RPMI8226 (cell line): Measurements from ENCODE around the gene GPR176.
"Not testable (repeated sequence)": the region's sequence is repeated elsewhere in the genome, so short reads cannot be mapped to it uniquely, and the experiment has no call there.

Experiments used
- DNase-seq: peaks from one replicate; pipeline ENCODE4 v3.0.0-alpha.2; 2015

GPR176 gene

DNA sequence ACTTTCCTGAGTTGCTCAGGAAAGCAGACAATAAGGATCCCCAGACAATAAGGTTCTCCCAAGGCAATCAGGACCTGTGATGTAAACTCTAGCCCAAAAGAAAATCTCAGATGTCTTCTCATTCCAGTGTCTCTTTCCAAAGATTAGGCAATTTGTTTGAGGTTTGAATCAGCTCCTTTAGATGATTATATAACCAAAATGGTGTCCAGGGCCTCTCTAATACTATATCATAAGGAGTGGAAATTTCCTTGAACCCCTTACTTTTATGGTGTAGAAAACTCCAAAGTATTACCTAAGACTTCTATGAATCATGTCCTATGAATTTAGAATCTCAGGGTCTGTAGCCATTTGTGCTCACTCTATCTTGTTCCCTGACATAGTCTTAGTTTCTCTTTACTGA, 65.9 kb downstream of the GPR176 start:
- DNase-seq: no peak

DNA sequence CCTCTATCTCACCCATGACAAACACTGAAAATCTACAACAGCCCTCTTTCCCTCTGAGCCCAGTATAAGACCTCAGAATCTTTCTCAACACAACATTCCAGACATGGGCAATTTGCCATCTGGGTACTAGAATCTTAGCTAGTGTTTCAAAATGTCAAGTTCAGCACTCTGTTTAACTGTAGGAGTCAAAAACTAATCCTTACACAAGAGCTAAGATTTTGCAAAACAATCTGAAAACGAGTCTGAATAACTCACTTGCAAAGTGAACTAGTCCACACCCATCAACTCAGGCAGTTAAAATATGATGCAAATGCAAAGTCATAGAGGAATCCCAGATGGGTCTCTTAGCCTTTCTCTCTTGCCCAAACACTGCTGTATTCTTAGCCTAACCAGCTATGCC, 67.8 kb downstream of the GPR176 start:
- DNase-seq: no peak

DNA sequence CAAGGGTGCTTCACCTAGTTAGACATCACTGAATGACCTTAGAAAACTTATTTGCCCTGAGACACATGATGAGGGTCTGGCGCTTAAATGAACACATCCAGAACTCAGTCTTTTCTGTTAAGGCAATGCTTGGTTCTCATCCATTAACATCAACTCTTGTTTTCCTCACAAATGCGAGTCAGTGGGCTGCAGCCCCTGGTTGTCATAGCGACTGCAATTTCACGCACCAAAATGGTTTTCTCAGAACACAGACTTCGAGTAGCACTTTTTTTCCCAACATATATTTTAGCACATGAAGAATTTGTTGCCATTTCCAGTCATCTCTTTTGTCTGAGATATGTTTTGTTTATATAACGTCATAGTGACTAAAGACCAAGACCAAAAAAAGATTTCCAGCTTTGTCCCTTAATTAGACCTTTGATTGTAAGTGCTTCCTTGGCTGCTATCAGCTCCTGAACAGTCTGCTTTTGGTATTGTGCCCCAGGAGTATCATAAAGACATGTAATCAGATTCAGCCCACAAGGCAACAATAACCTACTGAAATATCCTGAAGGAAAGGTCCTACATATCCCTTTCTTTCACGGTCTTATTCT, 68.5 kb downstream of the GPR176 start:
- no peak for DNase-seq

DNA sequence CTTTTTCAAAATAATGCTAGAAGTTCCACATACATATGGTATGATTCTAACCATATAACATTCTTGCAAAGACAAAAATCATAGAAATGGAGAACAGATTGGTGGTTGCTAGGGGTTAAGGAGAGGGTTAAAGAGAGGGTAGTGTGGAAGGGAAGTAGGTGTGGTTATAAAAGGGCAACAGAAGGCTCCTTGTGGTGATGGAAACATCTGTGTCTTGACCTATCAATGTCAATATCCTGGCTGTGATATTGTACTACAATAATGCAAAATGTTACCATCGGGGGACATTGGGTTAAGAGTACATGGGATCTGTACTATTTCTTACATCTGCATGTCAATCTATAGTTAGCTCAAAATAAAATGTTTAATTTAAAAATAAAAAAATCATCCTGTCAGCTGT, 69.6 kb downstream of the GPR176 start:
- DNase-seq: no peak

DNA sequence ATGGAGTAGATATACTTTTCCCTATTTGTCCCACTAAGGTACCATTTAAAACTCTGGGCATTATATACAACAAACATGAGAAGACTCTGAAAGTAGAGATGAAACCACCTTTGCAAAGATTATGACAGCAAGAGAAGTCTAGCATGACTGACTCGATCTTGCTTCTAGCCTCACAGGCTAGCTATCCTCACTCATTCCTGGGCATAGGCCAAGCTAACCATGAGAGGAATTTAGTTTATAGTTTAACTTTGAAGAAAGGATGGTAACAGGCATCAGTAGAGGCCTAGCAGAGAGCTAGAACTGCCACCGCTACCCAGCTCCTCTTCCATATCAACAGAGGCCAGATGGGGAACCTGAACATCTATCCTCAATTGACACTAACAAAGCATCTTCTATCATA, 74.0 kb downstream of the GPR176 start:
- no peak for DNase-seq

DNA sequence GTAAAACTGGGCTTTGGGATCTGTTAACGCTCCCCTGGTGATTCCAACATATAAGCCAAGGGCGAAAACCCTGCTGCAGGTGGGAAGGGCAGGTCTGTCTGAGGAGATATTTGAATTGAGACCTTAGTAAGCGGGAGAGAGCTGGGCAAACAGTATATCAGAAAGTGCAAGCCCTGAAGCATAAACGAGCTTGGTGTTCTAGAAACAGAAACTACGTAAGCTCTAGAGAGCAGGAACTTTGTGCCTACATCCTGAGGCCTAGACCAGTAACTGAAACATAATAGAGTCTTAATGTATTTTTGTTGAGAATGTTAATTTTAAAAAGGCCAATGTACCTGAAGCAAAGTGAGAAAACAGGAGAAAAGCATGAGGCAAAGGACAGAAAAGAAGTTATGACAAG, 74.5 kb downstream of the GPR176 start:
- no peak for DNase-seq

DNA sequence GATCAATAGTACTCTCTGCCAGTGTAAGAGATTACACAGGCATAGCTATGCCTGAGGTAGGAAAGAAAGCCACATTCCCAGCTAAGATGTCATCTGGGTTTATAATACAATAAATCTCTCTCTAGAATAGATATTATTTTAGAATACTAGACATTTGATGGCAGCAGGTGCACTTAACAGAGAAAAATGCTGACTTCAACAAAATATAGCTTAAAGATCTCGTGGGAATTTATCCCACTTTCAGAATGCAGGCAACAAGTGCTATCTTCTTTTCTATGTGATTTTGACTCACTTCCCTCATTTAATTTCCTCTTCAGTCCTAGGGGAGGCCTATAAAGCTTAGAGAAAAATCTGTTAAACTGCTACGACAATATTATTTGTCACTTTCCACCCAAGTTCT, 76.5 kb downstream of the GPR176 start:
- DNase-seq: no peak

DNA sequence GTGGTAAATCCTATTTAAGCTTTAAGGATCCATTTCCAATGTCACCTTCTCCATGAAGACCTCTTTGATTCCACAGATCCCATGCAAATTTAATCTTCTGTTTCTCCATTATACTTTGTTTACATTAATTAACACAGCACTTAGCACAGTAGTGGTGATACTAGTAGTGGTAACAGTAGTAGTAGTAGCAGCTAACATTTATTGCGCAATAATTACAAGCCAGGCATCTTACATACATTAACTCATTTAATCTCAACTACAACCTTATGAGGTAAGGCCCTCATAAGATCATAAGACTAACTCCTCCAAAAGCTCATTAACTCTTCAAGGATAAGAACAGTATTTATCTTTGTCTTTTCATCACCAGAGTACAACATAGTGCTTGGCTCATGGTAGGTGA, 82.6 kb downstream of the GPR176 start:
- no peak for DNase-seq

DNA sequence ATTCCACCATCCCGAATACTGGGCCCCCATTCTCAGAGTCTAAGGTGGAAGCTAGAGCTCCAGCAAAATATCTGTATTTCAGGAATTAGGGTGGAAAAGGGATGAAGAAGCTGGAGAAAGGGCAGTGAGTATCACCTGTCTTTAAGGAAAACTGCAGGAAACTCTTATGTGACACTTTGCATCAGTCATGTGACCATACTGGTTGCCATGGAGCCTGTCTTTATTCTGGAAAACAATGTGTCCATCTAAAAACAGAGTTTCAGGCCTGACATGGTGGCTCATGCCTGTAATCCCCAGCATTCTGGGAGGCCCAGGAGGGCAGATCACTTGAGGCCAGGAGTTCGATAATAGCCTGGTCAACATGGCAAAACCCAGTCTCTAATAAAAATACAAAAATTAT, 84.5 kb downstream of the GPR176 start:
- DNase-seq: no peak

DNA sequence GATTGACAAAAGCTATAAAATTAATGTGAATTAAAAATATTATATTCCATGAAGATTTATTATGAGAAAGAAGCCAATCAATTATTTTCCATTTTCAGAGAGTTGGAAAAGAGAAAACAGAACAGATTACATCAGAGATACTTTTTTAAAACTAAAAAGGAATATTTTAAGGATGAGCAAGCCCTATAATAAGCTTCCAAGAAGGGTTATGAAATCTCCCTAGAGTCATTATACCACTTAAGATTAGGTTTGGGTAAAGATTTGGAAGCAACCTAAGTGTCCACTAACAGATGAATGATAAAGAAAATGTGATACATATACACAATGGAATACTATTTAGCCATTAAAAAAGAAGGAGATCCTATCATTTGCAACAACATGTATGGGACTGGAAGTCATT, 85.8 kb downstream of the GPR176 start:
- no peak for DNase-seq

DNA sequence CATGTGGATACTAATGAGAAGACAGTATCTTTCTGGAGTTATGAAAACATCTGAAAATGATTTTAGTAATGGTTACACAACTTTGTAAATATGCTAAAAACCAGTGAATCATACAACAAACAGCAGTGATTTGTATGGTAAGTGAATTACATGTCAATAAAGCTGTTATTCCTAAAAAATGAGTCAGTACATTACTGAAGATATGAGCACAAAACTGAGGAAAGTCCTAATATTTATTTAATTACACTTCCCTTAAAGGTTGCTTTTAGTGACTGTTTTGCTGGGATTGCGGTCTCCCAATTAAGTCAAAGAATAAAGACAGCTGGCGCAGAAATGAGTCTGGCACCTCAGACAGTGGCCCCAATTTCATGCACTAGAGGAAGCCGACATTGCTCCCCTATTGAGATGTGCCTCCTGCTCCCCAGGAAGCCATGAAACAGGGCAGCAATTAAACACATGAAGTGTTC, 86.5 kb downstream of the GPR176 start:
- DNase-seq: no peak

DNA sequence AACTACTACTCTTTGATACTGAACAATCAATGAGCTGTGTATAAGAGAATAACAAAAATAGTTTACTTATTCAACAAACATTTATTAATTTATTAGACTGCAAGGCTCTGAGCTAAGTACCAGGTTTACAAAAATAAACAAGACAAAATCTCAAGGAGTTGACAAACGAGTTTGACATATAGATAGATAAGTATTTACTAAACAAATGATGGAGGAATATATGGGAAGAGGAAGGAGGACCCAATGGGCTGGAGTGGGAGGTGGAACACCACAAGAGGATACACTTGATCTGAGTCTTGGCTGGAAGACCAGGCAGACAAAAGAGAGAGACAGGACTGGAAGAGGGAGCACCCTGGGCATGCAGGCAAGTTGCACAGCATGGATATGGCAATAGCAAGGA, 89.9 kb downstream of the GPR176 start:
- no peak for DNase-seq

DNA sequence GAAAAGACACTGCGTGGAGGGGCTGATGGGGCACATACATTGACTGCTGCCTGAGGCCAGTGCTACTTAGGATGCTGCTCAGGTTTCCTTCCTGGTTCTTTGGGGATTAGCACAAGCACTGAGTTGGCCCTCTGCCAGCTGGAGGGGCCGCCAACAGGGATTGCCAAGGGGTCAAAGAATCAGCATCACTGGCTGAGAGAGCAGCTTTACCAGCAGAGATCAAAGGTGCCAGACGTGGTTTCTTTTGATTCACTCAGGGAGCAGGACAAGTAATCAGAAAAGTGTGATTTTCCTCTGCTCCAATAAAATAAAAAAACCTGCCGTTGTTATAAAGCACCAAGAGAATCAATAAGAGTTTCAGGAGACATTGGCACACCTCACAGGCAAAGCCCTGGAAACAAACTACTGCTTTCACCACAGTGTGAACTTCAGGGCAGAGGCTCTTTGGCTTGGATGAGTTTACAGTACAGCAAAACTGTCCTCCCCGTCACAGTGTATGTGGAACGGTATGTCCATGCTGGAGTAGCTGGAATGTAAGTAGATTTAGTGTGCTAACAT, 91.6 kb downstream of the GPR176 start:
- no peak for DNase-seq

DNA sequence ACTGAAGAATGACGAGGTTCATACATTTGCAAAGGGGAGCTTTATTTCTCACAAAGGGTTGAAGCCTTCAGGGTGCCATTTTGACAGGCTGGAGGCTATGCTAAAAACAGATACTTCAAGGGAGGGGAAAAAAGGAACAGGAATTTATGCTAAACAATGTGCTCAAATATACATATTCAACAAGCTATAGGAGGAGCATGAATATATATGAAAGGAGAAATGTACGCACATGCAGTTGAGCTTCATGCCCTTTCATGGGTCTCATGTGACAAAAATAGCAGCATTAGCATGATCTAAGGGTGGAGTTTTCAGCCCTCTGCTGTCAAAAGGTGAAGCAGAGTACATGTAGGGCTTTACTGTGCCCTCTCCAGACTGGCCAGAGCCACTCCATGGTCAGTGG, 93.1 kb downstream of the GPR176 start:
- no peak for DNase-seq

DNA sequence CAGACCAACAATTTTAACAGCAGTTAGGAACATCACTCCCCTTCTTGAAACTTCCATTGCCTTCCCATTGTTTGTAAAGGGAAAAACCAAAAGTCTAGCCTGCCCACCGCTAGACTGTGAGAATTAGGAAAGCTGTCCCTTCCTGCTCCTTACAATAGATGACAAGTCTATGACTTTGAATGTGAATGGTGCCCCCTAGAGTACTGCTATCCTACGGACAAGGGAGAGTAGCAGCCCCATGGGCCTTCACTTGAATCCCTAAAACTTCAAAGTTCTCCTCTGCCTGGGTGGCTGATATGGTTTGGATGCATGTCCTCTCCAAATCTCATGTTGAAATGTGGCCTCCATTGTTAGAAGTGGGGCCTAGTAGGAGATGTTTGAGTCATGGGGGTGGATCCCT, 96.4 kb downstream of the GPR176 start:
- no peak for DNase-seq

DNA sequence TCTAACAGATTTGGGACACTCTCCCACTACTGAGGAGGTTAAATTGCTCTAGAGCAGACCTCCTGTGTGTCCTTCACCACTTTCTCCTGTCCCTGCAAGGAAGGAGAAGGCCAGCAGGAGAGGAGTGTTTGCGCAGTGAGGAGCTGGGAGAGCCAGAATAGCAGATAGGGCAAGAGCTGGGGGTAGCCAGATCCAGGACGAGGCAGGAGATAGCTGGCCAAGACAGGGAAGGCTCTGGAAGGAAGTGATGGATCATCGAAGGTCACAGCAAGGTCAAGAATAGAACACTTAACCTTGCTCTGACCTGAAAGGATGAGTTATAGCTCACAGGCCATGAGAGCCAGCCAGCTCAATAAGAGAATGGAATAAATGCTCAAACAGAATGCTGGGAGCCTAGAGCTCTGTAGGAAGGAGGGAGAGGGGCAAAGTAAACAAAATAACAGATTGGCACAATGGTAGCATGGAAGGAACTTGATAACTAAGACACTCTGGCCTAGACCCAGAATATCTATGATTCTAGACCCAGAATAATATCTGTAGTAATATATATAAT, 99.9 kb downstream of the GPR176 start:
- no peak for DNase-seq

DNA sequence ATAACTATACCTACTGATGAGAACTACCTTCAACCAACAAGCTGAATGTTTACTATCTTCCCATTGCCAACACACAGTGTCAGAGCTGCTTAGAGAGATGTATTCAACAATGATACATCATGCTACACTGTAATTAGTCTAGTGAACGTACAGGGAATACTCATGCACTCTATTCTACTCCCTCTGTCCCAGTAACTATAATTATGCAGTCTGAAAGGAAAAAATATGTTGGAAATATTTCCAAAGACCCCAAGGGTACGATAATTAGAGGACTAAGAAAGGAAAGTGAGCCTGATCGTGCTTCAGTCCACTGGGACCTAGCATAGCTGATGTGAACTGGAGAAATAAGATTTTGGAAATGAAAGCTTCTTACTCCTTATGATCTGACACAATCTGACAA, 100.5 kb downstream of the GPR176 start:
- no peak for DNase-seq

DNA sequence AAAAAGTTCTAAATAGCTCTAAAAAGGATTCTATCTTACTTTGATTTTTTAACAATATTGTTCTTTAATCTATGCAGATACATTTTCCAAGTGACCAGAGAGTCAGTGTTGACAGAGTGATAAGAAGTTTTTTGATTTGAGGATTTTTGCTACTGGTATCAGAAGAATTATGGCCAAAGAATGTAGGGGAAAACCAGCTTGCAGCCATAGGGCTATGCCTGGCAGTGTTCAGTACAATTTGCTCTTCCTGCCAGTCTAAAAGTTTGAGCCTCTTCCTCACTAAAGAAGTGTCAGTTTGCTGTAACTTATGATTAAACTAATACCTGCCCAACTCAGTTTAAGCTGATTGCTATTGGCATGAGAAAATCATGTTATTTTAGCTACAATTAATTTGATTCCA, 102.2 kb downstream of the GPR176 start:
- no peak for DNase-seq

DNA sequence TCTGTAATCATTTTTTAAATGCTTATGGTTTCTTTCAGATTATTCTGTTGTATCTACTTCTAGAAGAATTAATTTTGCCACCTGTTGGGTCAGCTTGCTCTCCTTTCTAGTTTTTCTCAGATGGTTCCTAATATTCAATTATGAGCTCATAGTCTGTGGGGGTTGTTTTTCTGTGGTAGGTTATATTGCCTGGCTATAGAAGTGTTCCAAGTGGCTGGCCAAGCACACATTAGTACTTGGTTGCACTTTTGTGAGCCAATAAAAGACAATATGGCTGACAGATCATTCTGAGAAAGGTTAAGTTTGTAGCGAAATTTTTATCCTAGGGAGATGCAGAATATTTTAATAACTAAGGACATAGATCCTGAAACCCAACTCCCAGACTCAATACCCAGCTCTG, 105.6 kb downstream of the GPR176 start:
- DNase-seq: no peak

DNA sequence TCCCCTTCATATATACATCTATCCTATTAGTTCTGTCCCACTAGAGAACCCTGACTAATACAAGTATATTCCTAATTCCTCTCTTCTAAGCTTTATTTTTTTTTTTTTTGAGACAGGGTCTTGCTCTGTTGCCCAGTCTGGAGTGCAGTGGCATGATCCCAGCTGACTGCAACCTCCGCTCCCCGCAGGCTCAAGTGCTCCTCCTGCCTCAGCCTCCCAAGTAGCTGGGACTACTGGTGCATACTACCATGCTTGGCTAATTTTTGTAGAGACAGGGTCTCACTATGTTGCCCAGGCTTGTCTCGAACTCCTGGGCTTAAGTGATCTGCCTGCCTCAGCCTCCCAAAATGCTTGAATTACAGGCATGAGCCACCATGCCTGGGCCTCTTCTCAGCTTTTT, 107.4 kb downstream of the GPR176 start:
- DNase-seq: not testable (repeated sequence)

DNA sequence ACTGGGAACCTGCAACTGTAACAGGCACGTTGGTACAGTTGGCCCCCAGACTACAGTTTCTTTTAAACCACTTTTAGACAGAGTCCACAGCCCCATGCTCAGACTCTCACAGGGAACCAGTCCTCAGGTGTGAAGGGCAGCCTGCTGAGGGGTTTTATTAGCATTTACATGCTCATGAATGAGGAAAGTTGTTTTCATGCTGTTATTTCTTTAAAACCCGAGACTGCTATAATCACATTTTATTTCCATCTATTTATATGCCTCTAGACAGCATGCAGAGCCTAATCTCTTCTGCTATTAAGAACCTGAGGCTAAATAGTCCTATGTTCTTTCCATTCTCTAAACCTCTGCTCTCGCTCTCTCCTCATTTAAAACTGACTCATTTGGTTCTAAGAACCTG, 111.2 kb downstream of the GPR176 start:
- DNase-seq: no peak

DNA sequence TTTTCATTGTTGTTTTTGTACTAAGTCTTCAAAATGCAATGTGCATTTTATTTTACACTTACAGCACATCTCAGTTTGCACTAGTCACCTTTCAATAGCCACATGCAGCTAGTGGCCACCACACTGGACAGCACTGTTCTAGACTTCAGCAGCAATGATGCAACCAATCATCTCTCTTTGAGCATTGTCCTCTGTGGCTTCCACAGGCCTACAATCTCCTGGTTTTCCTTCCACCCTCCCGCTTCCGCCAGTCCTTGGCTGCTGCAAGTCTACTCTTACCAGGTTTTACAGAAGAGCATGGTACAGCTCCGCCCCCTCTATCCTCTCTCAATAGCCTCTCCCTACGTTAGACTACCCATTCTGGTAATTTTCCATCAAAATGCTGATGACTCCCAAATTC, 112.3 kb downstream of the GPR176 start:
- DNase-seq: no peak

DNA sequence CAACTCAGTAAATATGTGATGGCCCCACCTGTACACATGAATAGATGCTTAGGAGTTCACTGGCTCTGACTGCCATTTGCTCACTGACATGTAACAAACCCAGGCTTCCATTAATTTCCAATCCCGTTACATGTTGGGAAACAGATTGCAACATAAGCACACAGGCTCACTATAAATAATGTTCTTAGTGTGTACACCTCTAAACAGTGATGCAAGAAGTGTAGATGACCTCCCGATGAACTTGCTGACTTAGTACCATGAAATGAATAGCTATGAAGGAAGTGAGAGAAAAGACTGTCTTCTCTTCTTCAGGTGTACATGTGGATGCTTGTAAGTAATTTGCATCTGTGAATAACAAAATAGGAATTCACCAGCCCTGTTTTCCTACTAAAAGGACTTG, 116.0 kb downstream of the GPR176 start:
- DNase-seq: peak; percentile 54

DNA sequence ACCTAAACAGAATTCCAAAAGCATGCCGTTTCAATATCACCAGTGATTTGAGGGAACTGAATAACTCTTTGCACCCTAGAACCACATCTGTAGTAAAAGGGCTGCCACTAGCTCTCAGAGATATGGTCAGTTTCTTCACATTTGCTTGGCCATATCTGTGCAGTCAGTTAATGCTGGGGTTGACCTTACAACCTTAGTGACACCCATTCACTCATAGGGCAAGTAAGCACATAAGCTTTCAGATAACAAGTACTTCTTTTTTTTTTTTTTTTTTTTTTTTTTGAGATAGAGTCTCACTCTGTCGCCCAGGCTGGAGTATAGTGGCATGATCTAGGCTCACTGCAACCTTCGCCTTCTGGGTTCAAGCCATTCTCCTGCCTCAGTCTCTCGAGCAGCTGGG, 117.0 kb downstream of the GPR176 start:
- DNase-seq: no peak

DNA sequence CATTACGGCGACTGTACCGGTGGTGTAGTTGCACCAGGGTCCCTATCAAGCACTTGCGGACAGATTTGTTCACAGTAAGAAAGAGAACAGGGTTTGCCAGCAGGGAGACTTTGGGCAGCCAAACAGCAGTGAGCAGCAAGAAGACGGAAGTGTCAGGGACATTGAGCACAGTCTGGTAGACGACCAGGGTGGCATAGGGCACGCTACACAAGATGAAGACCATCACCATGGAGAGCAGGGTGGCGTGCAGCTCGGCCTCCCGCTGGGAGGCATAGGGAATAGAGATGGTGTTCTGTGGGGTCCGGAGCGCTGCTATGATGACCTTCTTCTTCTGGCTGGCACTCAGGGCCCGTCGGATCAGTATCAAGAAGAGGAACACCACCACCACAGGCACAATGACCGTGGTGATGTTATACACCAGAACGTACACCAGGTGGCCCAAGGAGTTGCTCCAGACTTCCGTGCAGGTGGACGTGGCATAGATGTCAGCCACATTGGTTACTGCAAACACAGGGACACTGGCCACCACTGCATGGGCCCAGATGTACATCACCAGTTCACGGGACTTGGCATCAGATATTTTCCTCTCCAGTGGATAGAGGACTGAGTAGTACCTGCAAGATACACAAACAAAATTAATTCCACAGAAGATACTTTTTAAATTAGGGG, 118.3 kb downstream of the GPR176 start:
- peak; percentile 47 for DNase-seq
